Measurements from ENCODE around the gene AUTS2. TPM values are rescaled to one million over a fixed set of nuclear protein-coding genes. Genes with fewer than 3 reads are reported as not detected.

Gene AUTS2
- total RNA-seq, 1 donor from 2014 or later = 5.2 TPM

DNA sequence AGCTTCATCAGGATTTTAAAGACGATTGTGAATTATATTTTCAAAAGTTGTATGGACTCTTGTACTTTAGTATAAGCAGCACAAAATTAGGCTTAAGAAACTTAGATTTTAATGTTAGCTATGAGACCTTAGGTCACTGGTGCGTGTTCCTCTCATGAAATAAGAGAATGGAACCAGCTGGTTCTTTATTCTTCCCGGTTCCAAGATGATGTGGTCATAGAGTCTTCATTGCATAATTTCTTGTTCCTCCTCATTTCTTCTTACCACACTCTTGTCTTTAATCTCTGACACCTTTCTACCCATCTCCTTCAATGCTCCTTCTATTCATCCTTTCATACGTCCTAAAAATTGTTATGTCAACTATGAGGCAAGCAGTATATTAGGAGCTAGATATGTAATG is 437.2 kb downstream of the AUTS2 start:
- no peak for DNase-seq
- peak; percentile 80 for ATAC-seq (ENCODE audit: poor library complexity)
- intact Hi-C loops (cut with DNase I) = no loop called here

DNA sequence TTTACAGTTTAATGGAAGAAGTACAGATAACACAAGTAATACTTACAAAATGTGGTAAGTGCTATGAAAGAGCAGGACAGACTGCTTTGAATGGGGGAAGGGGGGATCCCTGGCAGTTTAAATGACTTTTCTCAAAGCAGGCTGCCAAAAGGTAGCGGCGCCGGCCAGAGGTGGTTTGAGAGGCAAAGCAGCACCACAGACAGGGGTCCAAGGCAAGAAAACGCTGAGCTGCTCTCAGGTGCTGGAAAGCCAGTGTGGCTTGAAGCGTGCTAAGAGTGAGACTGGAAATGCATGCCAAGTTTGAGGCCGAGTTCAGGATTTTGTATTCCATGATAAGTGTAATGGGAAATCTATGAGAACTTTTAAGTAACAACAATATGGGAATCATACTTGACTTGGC is 437.7 kb downstream of the AUTS2 start:
- peak; percentile 18 for ATAC-seq (ENCODE audit: poor library complexity)
- intact Hi-C loops (cut with DNase I) = no loop called here
- no peak for DNase-seq

DNA sequence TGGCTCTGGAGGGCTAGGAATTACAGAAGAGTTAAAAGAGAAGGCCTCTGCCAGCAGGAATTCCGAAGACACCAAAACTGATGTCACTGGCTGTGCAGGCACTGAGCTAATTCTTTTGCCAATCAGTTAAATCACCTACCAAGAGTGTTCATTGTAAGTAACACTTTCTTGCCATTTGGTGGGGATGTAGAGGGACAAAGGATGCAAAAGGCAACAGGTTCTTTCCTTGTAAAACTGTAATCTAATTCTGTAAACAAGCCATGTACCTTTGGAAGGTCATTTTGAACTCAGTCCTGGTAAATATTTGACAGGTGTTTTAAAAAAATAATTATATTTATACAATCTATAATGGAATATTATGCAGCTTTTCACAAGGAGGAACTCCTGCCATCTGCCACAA is 438.4 kb downstream of the AUTS2 start:
- intact Hi-C loops (cut with DNase I) = no loop called here
- no peak for ATAC-seq (ENCODE audit: poor library complexity)
- DNase-seq = no peak

DNA sequence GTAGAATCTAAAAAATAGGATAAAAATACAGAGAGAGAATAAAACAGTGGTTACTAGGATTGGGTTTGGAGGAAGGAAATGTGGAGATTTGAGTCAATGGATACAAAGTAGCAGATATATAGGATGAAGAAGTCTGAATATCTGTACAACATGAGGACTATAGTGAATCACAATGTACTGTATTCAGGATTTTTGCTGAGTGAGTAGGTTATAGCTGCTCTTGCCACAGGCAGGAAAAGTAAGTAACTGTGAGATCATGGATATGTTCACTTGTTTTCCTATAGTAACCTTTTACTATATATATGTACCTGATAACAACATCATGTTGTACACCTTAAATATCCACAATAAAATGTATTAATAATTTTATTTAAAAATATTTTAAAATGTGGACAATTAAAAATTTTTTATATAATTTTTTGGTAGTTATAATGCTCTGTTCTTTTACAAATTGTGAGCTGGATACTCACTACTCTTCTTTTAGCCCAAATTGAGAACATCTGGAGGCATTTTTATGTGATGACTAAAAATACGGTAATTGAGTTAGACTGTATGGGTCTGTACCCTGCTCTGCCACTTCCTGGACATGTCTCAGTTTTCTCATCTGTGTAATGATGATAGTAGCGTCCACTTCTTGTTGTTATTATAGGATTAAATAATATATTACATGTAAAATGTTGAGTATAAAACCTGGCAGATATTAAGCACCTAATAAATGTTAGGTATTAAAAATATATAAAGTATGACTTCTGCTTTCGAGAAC is 439.1 kb downstream of the AUTS2 start:
- intact Hi-C loops (cut with DNase I) = no loop called here
- no peak for ATAC-seq (ENCODE audit: poor library complexity)
- no peak for DNase-seq

DNA sequence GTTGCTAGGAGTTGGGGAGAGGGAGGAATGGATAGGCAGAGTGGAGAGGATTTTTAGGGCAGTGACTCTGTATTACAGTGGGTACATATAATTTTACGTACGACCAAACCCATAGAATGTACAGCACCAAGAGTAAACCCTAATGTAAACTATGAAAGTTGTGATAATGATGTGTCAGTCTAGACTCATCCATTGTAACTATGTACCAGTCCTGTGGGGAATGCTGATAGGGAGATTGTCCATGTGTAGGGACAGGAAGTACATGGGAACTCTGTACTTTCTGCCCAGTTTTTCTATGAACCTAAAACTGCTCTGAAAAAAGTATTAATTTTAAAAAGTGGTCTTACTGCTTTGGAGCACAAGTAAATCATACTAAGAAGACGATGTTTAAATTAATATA is 441.8 kb downstream of the AUTS2 start:
- no peak for ATAC-seq (ENCODE audit: poor library complexity)
- intact Hi-C loops (cut with DNase I) = loop anchor here (5.0 kb wide), 1 partner anchor 657 kb away; no protein-coding TSS in a partner anchor
- DNase-seq = no peak

DNA sequence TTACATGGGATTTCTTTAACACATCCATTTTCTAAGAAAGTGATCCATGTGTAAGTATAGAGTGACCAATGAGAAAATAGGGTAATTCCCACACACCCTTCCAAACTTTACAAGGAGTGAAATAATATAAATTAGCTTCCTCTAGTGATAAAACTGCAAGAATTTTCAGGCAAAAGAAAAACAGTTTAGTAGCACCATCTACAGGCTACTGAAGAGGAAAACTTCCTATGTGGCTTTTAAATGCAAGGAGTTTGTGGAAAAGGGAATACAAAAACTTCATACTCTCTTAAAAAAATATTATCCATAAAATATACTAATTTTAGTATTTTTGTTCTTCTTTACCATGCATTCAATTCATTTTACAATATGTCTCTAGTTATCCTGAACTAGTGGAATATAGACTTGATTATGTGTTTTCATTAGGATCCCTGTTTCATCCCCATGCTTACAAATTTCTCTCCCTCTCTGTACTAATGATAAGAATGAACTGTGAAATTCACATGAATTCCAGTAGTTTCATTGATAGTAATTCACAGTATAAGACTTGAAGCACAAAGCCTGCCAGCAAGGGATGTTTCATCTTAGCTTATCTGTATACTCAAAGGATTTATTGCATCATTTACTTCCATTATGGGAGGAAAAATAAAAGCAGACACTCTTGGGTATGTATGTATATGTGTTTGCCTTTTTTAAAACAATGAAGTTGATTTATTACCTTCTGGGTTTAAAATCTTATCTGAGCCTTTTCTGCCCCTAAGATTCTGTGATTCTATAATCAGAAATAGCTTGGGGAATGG is 442.9 kb downstream of the AUTS2 start:
- intact Hi-C loops (cut with DNase I) = loop anchor here (5.0 kb wide), 1 partner anchor 656 kb away; no protein-coding TSS in a partner anchor
- ATAC-seq (ENCODE audit: poor library complexity) (no peak), DNase-seq (no peak)

DNA sequence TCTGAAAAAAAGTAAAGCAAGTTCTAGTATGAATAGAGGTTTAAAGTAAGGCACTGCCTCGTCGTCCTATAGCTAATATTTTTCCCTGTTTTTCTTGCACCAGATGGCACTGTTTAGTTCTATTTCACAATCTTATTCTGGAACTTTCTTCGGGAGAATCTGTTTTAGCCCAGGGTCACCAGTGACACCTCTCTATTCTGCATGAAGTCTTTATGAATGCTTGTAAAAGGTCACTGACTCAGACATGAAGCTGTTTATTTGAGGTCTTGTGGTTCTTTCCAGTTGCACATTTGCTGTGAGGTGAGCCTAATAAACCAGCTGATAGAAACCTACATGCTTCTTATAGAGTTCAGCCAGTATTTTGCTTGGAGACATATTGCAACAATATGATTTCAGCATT is 444.3 kb downstream of the AUTS2 start:
- DNase-seq = no peak
- intact Hi-C loops (cut with DNase I) = loop anchor here (5.0 kb wide), 1 partner anchor 655 kb away; no protein-coding TSS in a partner anchor
- ATAC-seq (ENCODE audit: poor library complexity) = peak; percentile 45

DNA sequence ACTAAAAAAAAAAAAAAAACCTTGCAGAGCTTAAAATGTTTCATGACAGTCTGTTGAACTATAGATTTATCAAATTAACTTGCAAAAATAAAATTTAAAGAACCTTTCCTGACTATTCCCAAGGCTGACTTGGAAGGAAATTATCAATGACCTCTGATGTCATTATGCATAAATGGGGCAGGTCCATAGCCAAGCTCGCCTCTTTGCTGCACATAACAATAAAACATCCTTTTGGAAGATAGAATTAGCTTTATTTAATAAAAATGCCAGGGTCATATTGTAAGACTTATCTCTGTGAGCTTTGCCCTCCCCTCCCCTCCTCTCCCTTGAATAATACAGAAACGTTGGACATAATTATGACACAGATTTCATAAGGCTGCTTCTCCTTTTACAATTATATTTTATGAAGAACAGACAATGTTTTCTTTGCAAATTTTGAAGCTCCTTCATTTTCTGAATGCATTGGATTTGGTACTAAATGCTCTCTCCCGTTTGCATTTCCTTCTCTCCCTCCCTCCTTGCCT is 444.8 kb downstream of the AUTS2 start:
- intact Hi-C loops (cut with DNase I) = loop anchor here (5.0 kb wide), 1 partner anchor 654 kb away; no protein-coding TSS in a partner anchor
- DNase-seq (no peak), ATAC-seq (ENCODE audit: poor library complexity) (no peak)

DNA sequence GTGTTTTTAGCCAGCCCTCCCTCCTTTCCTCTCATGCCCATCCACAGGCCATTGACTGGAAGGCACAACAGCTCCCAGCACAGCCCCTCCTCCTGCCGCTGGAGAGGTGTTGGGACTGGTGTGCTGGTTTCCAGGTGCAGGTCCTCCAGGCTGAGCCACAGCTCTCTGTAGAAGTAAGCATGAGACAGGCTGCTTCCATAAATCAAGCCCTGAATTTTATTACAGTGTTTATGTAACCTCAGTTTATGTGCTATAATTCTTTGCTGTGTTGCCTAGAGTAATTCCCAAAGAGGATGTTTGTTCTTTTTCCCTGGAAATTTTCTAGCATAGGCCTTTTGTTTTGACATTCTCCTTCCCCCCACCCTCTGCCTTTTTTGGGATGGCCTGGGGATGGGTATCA is 445.8 kb downstream of the AUTS2 start:
- DNase-seq = no peak
- ATAC-seq (ENCODE audit: poor library complexity) = no peak
- intact Hi-C loops (cut with DNase I) = loop anchor here (5.0 kb wide), 1 partner anchor 653 kb away; no protein-coding TSS in a partner anchor

DNA sequence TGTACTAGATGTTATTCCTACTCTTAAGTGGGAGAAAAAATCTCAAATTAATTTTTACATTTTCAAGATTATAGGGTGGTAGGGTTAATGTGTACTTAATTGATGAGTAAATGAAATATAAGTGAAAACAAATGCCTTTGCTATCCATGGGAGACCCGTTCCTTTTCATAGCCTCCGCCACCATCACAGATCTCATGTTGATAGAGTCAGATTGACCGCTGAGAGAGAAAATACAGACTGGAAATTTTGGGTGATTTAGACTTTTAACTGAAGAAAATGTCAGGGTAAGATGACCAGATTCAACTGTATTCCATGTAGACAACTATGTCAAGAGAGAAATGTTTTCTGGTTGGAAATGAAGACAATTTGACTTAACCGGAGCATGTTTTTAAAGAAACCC is 446.2 kb downstream of the AUTS2 start:
- intact Hi-C loops (cut with DNase I) = loop anchor here (5.0 kb wide), 1 partner anchor 653 kb away; no protein-coding TSS in a partner anchor
- ATAC-seq (ENCODE audit: poor library complexity) (no peak), DNase-seq (no peak)

DNA sequence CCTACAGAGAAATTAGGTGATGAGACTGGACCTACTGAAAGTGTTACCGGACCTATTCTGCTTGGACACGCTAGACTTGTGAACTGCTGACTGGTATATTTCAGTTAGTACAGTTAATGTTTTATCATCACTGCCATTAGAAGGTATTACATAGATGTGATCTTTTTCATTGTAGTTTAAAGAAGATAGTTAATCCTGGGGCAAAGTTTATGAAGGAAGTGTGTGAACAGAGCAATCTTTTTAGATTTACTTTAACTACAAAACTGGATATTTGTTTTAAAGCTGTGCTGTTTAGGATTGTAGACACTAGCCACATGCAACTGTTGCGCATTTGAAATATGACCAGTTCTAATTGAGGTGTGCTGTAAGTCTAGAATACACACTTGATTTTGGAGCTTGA is 446.7 kb downstream of the AUTS2 start:
- intact Hi-C loops (cut with DNase I) = loop anchor here (5.0 kb wide), 1 partner anchor 652 kb away; no protein-coding TSS in a partner anchor
- DNase-seq (no peak), ATAC-seq (ENCODE audit: poor library complexity) (no peak)

DNA sequence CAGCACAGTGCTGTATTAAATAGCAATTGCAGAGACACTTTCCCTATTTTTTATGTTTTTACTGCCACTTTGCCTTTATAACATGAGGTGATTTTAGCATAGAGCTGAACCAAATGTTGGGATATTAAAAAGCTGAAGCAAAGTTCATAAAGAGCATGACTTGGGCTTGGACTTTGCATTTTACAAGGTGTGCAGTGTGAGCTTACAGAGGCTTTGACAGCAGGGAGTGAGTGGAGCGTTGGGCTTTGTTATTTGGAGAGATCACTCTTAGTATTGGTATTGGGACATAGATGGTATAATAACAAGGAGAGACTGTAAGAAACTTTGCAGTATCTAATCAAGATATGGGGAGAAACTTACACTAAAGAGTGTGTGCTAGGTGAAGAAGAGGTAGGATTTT is 449.1 kb downstream of the AUTS2 start:
- DNase-seq (no peak), ATAC-seq (ENCODE audit: poor library complexity) (no peak)
- intact Hi-C loops (cut with DNase I) = no loop called here

DNA sequence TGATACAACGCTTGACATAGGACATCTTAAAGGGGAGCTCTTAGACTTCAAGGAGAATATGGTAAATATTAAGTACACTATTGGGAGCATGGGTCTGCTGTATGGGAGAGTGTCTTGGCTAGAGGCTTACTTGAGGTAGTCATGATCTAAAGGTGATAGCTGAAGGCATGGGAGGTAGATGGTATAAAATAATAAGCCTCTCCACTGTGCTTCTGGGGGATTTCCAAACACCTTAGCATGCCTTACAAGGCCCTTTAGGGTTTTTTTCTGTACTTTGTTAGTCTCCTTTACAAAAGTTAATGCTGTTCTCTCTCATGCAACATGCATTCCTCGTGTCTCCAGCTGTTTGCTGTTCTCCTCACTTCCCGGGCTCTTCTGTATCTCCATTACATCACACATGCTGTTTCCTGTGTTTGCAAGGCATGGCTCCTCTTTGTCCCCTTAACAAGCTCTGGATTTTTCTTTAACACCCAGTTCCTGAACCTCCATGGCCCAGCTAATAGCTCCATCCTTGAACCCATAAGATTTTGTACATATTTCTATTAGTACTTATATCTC is 449.7 kb downstream of the AUTS2 start:
- ATAC-seq (ENCODE audit: poor library complexity) (no peak), DNase-seq (no peak)
- intact Hi-C loops (cut with DNase I) = no loop called here

DNA sequence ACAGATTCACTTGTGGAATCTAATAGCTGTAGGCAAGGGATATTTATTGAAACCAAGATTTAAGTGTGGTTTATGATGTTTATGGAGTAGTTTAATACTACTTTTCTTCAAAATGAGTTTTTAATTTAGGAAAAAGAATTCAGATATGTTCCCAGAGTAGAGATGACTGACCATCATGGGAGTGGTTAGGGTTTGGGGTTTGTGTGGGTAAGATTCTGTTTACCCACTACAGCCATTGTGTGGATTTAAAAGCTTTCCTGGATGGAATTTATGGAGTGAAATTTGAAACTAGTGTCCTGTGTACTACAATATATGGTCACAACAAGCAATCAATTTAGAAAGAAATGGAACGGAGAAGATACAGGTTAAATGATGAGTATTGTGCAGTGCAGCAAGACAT is 453.5 kb downstream of the AUTS2 start:
- DNase-seq = no peak
- intact Hi-C loops (cut with DNase I) = no loop called here
- ATAC-seq (ENCODE audit: poor library complexity) = no peak

DNA sequence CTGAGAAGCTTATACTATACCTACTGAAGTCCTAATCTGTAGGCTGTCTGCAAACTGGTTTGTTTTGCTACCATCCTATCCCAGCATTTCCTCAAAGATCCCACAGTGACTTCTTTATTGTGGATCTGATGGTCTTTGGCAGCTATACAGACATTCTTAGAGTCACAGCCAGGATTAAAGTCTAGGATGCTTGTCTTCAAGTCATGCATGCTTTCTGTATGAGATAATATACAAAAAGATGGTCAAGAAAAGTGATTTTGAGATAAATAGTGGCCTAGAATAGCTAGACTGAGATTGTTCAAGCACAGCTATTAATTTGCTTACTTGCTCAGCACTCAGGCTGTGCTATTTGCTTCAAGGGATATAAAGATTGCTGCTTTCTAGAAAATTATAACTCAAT is 454.4 kb downstream of the AUTS2 start:
- intact Hi-C loops (cut with DNase I) = no loop called here
- ATAC-seq (ENCODE audit: poor library complexity) (no peak), DNase-seq (no peak)

DNA sequence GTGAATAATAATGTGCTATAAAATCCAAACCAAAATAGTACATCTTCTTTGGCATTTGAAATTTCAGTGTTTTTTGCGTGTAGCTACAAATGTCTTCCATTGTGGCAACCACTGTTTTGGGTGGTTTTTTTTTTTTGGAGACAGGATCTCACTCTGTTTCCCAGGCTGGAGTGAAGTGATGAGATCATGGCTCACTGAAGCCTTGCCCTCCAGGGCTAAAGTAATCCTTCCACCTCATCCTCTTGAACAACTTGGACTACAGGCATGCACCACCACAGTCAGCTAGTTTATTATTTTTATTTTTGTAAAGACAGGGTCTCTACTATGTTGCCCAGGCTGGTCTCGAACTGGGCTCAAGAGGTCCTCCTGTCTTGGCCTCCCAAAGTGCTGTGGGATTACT is 455.1 kb downstream of the AUTS2 start:
- intact Hi-C loops (cut with DNase I) = no loop called here
- ATAC-seq (ENCODE audit: poor library complexity) = no peak
- DNase-seq = no peak

DNA sequence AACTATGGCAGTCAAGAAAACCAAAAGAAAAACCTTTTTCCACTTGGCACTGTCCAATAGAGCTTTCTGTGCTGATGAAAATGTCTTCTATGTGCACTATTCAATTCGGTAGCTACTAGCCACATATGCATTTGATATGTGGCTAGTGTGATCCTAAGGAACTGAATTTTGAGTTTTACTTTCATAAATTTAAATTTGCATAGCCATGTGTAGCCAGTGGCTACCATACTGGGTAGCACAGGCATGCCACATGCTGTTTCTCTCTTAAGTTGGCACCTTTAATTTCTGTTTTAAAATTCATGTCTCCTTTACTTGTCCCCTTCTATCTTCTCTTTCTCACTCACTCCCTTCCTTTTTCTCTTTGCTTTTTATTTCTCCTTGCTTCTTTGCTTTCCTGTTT is 455.7 kb downstream of the AUTS2 start:
- DNase-seq = no peak
- intact Hi-C loops (cut with DNase I) = no loop called here
- ATAC-seq (ENCODE audit: poor library complexity) = no peak

DNA sequence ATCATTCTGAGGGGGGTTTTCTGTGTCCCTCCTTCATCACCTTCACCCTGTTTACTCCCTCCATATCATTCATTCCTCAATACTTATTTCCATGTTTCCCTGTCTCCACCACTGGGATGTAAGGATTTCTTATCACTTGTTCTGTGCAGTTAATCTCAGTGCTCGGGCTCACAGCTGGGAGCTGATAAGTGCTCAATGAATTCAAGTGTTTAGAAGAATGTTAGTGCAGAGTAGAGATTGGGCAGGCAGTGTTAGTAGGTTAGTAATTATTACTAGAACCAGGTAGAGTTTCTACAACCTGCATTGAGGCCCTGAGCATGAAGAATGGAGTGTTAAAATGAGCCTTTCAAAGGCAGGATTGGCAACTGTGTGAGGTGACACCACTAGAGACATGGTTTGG is 458.1 kb downstream of the AUTS2 start:
- DNase-seq (no peak), ATAC-seq (ENCODE audit: poor library complexity) (no peak)
- intact Hi-C loops (cut with DNase I) = no loop called here

DNA sequence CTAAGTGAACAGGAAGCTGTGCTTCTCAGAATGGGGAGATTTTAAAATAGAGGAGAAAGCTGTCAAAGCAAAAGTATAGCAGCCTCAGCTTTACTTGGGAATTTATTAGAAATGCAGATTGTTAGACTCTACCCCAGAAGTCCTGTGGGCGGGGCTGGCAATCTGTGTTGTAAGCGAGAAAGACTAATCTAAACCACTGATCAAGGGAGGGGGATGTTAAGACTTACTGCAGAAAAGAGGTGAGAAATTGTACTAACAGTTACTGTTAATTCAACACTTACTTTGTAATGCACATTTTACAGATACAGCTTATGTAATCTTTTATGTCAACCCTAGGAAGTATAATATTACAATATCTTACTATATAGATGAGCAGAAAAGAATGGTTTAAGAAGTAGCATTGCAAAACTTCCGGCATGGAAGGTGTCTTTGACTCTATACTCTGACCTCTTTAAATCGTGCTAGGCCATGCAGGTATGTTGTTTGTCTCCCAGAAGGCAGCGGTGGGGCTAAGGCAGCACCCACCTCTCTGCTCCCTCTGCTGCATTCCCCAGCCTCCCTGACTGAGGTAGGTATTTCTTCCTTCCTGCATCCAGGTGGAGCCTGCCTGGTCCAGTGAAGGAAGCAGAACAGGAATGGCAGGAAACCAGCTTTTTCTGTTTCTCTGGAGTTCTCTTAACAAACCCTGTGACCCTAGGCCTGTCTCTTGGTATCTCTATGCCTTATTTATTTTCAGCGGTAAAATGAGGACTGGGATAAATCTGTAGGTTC is 462.2 kb downstream of the AUTS2 start:
- intact Hi-C loops (cut with DNase I) = no loop called here
- no peak for DNase-seq
- ATAC-seq (ENCODE audit: poor library complexity) = no peak
